22Rv1 (cell line): ENCODE measurements around the gene TEX264.

Experiments used
- CTCF ChIP-seq: fragments of 450-650 bp; IDR thresholded peaks from 2 replicates; pipeline ENCODE4 v1.5.1; 2017; ENCODE audit warnings: mild to moderate bottlenecking
- ZFX ChIP-seq: fragments of 450-650 bp; IDR thresholded peaks from 2 replicates; pipeline ENCODE4 v1.6.1; 2017; ENCODE audit warnings: antibody characterized with exemption, borderline replicate concordance

DNA sequence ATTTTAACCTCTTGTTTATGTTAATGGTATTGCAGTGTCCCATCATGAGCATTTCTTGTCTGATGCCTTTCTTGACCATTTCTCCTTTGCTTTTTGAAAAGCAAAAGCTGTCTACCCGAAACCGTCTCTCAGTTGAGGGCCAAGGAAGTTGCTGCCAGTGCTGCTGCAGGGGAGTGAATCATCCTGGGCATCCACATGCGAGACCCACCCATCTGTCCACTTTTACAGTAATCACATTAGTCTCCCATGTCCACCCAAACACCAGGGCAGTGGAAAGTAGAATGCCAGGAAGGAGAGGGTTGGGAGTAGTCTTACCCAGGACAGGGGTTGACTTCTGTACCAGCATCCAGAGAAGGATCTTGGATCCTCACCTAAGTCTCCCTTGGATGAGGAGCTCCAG, 48.6 kb upstream of the TEX264 start:
- TF ChIP-seq CTCF, result no peak
- TF ChIP-seq ZFX, result no peak
